ENCODE data around the gene HNF4A. TPM values are rescaled to one million over a fixed set of nuclear protein-coding genes. Genes with fewer than 3 reads are reported as not detected.
A peak's percentile ranks its signal among the peaks of the same experiment; 100 is the strongest.

The HNF4A gene
- total and polyA plus RNA-seq, 2 of the 13 experiments (the other 11 are each of a cell fraction or from before 2014, with no cell fraction given): 80.9 to 169 TPM

GRCh38 chr20:44393608-44394451, 38.3 kb downstream of the HNF4A start (continued):
- TF ChIP-seq HBP1 (CRISPR knock-in tag; IDR thresholded peaks at IDR 0.05; ENCODE audit: low read depth) (no peak), NRL (CRISPR knock-in tag; IDR thresholded peaks at IDR 0.05; ENCODE audit: borderline replicate concordance) (0 out of 2 replicates have a peak, but pooled peaks have one; percentile 6), ZFP41 (CRISPR knock-in tag; IDR thresholded peaks at IDR 0.05; ENCODE audit: borderline replicate concordance) (no peak), ZNF235 (CRISPR knock-in tag; IDR thresholded peaks at IDR 0.05; ENCODE audit: borderline replicate concordance) (peak; percentile 57; the same call in 1 of the 2 replicates), NFYC (CRISPR knock-in tag; IDR thresholded peaks at IDR 0.05) (no peak), RBM22 (optimal IDR thresholded peaks at IDR 0.05; ENCODE audit: low read length) (peak; percentile 79), TAF1 (CRISPR knock-in tag; IDR thresholded peaks at IDR 0.05) (no peak), TARDBP (CRISPR knock-in tag; IDR thresholded peaks at IDR 0.05) (peak; percentile 14; the same call in 1 of the 2 replicates), ZNF546 (CRISPR knock-in tag; conservative IDR thresholded peaks at IDR 0.05) (no peak; the same call in 1 of the 2 replicates), BRCA1 (CRISPR knock-in tag; IDR thresholded peaks at IDR 0.05) (no peak), ZNF3 (CRISPR knock-in tag; IDR thresholded peaks at IDR 0.05) (no peak), ARID2 (CRISPR knock-in tag; IDR thresholded peaks at IDR 0.05; ENCODE audit: borderline replicate concordance) (no peak), NR2F2 (IDR thresholded peaks at IDR 0.05; ENCODE audit: borderline replicate concordance, low read depth) (no peak), REST (IDR thresholded peaks at IDR 0.05; ENCODE audit: borderline replicate concordance in 1 of 2, low read depth in 1 of 2, low read length in 2 of 2) (no peak), RFX3 (CRISPR knock-in tag; IDR thresholded peaks at IDR 0.05) (no peak), ZNF557 (CRISPR knock-in tag; IDR thresholded peaks at IDR 0.05) (no peak), IRX3 (CRISPR knock-in tag; IDR thresholded peaks at IDR 0.05; ENCODE audit: borderline replicate concordance, low read depth) (no peak), FOSL1 (CRISPR knock-in tag; IDR thresholded peaks at IDR 0.05; ENCODE audit: borderline replicate concordance) (no peak)
- TF ChIP-seq, protein P1, sequence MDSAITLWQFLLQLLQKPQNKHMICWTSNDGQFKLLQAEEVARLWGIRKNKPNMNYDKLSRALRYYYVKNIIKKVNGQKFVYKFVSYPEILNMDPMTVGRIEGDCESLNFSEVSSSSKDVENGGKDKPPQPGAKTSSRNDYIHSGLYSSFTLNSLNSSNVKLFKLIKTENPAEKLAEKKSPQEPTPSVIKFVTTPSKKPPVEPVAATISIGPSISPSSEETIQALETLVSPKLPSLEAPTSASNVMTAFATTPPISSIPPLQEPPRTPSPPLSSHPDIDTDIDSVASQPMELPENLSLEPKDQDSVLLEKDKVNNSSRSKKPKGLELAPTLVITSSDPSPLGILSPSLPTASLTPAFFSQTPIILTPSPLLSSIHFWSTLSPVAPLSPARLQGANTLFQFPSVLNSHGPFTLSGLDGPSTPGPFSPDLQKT (CRISPR knock-in tag; IDR thresholded peaks at IDR 0.05; ENCODE audit: borderline replicate concordance): no peak
- TF ChIP-seq, protein P2, sequence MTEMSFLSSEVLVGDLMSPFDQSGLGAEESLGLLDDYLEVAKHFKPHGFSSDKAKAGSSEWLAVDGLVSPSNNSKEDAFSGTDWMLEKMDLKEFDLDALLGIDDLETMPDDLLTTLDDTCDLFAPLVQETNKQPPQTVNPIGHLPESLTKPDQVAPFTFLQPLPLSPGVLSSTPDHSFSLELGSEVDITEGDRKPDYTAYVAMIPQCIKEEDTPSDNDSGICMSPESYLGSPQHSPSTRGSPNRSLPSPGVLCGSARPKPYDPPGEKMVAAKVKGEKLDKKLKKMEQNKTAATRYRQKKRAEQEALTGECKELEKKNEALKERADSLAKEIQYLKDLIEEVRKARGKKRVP (CRISPR knock-in tag; IDR thresholded peaks at IDR 0.05): no peak
- TF ChIP-seq, protein P3, sequence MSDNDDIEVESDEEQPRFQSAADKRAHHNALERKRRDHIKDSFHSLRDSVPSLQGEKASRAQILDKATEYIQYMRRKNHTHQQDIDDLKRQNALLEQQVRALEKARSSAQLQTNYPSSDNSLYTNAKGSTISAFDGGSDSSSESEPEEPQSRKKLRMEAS (IDR thresholded peaks at IDR 0.05): no peak
